HG03064 (cell line): ENCODE measurements around the gene PRR9.

Experiments
- ATAC-seq: cut with Tn5 transposase; IDR thresholded peaks from one replicate; pipeline ENCODE4 v1.9.1; 2021; ENCODE audit warnings: low read depth; ENCODE audit not compliant: unreplicated experiment

Gene PRR9

DNA sequence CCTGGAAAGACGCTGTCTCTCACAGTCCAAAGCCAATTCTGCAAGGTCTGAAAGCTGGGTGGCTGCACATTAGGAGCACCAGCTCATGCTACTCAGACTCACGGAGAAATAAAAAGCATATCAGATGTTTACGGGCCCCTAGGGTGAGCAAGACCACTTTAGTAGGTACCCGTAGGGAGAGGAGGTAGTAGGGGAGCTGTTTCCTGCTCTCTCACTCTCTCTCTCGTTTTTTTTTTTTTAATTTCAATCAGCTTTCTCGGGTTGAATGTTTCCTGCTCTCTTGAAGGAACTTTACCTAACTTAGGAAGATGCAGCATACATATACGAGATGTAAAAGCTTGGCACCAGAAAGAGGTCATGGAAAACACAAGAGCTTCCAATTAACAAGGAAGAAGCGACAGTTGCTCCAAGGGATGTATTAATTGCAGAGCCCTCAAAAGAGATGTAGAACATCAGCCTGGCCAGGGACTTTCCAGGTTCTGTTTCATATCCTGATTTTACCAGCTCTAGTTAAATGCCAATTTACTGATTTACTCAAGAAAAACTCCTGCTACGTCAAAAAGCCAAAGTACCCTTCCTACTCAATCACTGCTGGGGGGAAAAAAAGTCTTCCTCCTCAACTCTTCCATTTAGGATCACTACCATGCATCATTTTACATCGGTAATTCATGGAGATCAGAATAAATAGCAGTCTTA, 45.2 kb downstream of the PRR9 start:
- ATAC-seq, result no peak

DNA sequence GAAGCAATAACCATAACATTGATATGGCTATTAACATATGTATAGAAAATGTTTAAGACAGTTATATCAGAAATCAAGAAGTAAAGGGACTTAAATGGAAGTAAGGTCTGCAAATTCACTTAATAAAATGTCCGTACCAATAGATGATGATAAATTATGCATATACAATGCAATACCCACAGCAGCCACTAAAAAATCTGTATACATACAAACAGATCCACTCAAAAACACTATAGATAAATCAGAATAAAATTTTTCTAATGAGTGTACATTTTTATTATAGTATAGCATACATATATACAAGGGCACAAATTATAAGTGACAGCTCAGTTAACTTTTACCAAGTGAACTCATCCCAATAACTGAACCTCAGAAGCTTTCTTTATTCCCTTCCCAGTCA, 48.1 kb downstream of the PRR9 start:
- ATAC-seq, result no peak
